Aorta (tissue), 5 donors: ENCODE measurements around the gene ACTG2. TPM values are rescaled to one million over a fixed set of nuclear protein-coding genes. Genes with fewer than 3 reads are reported as not detected.

Experiments used
- ATAC-seq: fragments of 200-7000 bp; cut with Tn5 transposase; one replicate; pipeline ENCODE4 v1.9.1; 2022; ENCODE audit warnings: moderate library complexity; ENCODE audit not compliant: low FRiP score
- DNase-seq, 2 donors: peaks; one replicate each; pipeline ENCODE4 v3.0.0-alpha.2; 2020
- H3K27ac ChIP-seq, 2 donors: one replicate each; pipeline ENCODE4 v1.5.1; 2013; ENCODE audit warnings: low read length in 2 of 2, mild to moderate bottlenecking in 2 of 2, moderate library complexity in 2 of 2, control low read depth in 1 of 2, inconsistent platforms in 1 of 2, low read depth in 1 of 2
- H3K27me3 ChIP-seq, 2 donors: one replicate each; pipeline ENCODE4 v1.6.1; 2013; ENCODE audit warnings: control low read depth in 1 of 2, low read length in 1 of 2, mild to moderate bottlenecking in 1 of 2, moderate library complexity in 1 of 2; ENCODE audit not compliant: insufficient read depth in 2 of 2, control insufficient read depth in 1 of 2
- H3K36me3 ChIP-seq, 2 donors: one replicate each; pipeline ENCODE4 v1.6.1; 2013; ENCODE audit warnings: control low read depth in 1 of 2, low read length in 1 of 2, mild to moderate bottlenecking in 1 of 2; ENCODE audit not compliant: insufficient read depth in 2 of 2, control insufficient read depth in 1 of 2
- H3K4me1 ChIP-seq, 2 donors: one replicate each; pipeline ENCODE4 v1.6.1; 2013; ENCODE audit warnings: low read length in 2 of 2, control low read depth in 1 of 2, mild to moderate bottlenecking in 1 of 2, moderate library complexity in 1 of 2; ENCODE audit not compliant: insufficient read depth in 2 of 2, control insufficient read depth in 1 of 2
- H3K4me3 ChIP-seq, 2 donors: one replicate each; pipeline ENCODE4 v1.5.1; 2013; ENCODE audit warnings: low read length in 2 of 2, control low read depth in 1 of 2, mild to moderate bottlenecking in 1 of 2
- H3K9me3 ChIP-seq: one replicate; pipeline ENCODE4 v1.6.1; 2013; ENCODE audit warnings: mild to moderate bottlenecking, low read length; ENCODE audit not compliant: control insufficient read depth
- WGBS, 2 donors: extraction: QIAGEN DNeasy Blood & Tissue Kit; methylation state at CpG; one replicate each; pipeline ENCODE4 v1.1.7; 2013; 5-methylcytosine and 5-hydroxymethylcytosine counted together
- intact Hi-C, 2 donors: fragments of 100-400 bp; cut with DNase I; formaldehyde crosslinking; loops; one replicate each; pipeline versions ENCODE4 v1.14.2 to v1.15.0; 2022
- polyA plus RNA-seq, 2 donors: library from polyadenylated mRNA; stranded (reverse); fragments of 200-250 nt; gene quantifications; one replicate each; pipeline ENCODE4 v1.2.3, GENCODE V29; 2013
- total RNA-seq, 2 donors: library from RNA; stranded (reverse); fragmentation: NEBNext Ultra II Directional; extraction: Animal tissue kit (Norgen Biotek cat#: 25700); gene quantifications; one replicate each; pipeline ENCODE4 v1.2.1, GENCODE V29; 2021
- donor health status: healthy with polysubstance abuse.
- donor health status: Bipolar disorder and iron deficiency.
- donor health status: DM: no; HTN: no; CAD: no.
- donor health status: DM: no; HTN: no; CAD: no.
- donor health status: DM: yes; HTN: yes; CAD: no.

Gene ACTG2
- total and polyA plus RNA-seq, 4 donors, result 119 to 1,843 (median 359) TPM

GRCh38 chr2:73942664-73943063 is 49.9 kb downstream of the ACTG2 start:
- 25 to 27% methylated on average over 2 of the region's 2 CpGs for WGBS, 2 donors
- H3K4me3 ChIP-seq, result no peak overlapping the region
- DNase-seq (no peak), ATAC-seq (no peak)
- H3K4me1 ChIP-seq, result no peaks in the 10 kb centered on the region
- peaks cover 0 to 2% of the 10 kb centered on the region in 2 donors for H3K36me3 ChIP-seq
- H3K27me3 ChIP-seq, result no peaks in the 10 kb centered on the region
- no peak overlapping the region for H3K27ac ChIP-seq
- intact Hi-C loops, result no loop called here
- no peaks in the 10 kb centered on the region for H3K9me3 ChIP-seq

GRCh38 chr2:73944714-73945113 is 51.9 kb downstream of the ACTG2 start:
- Histone ChIP-seq H3K4me3 (no peak overlapping the region), H3K4me1 (no peaks in the 10 kb centered on the region), H3K27ac (no peak overlapping the region), H3K36me3 (peaks cover 2 to 6% of the 10 kb centered on the region in 2 donors), H3K9me3 (no peaks in the 10 kb centered on the region), H3K27me3 (no peaks in the 10 kb centered on the region)
- ATAC-seq (no peak), DNase-seq (no peak)
- intact Hi-C loops, result no loop called here
- WGBS, 2 donors, result 91 to 92% methylated on average over 4 of the region's 4 CpGs

GRCh38 chr2:73946215-73946614 is 53.4 kb downstream of the ACTG2 start:
- no peaks in the 10 kb centered on the region for H3K9me3 ChIP-seq
- DNase-seq (no peak), ATAC-seq (no peak)
- no peaks in the 10 kb centered on the region for H3K27me3 ChIP-seq
- no peaks in the 10 kb centered on the region for H3K4me1 ChIP-seq
- intact Hi-C loops, result no loop called here
- no peak overlapping the region for H3K4me3 ChIP-seq
- no peak overlapping the region for H3K27ac ChIP-seq
- 67 to 75% methylated on average over 1 of the region's 1 CpG for WGBS, 2 donors
- peaks cover 6 to 10% of the 10 kb centered on the region in 2 donors for H3K36me3 ChIP-seq

- no peaks in the 10 kb centered on the region for H3K27me3 ChIP-seq
- H3K27ac ChIP-seq, result no peak overlapping the region
- H3K4me1 ChIP-seq, result no peaks in the 10 kb centered on the region
- no peaks in the 10 kb centered on the region for H3K9me3 ChIP-seq
- DNase-seq (no peak), ATAC-seq (no peak)
- no peak overlapping the region for H3K4me3 ChIP-seq
- intact Hi-C loops, result no loop called here
- H3K36me3 ChIP-seq, result peaks cover 8 to 12% of the 10 kb centered on the region in 2 donors
- 33 to 40% methylated on average over 3 of the region's 3 CpGs for WGBS, 2 donors
These were observed 53.9 kb downstream of the ACTG2 start for GRCh38 chr2:73946666-73947065.

- H3K36me3 ChIP-seq, result peaks cover 8 to 13% of the 10 kb centered on the region in 2 donors
- H3K27me3 ChIP-seq, result no peaks in the 10 kb centered on the region
- intact Hi-C loops, result no loop called here
- no peak for ATAC-seq
- DNase-seq, result no peak
- H3K9me3 ChIP-seq, result no peaks in the 10 kb centered on the region
- H3K27ac ChIP-seq, result no peak overlapping the region
- no peaks in the 10 kb centered on the region for H3K4me1 ChIP-seq
- no peak overlapping the region for H3K4me3 ChIP-seq
- 78 to 83% methylated on average over 5 of the region's 5 CpGs for WGBS, 2 donors
These were observed 54.7 kb downstream of the ACTG2 start for GRCh38 chr2:73947412-73948018.

GRCh38 chr2:73949802-73950201 is 57.0 kb downstream of the ACTG2 start:
- ATAC-seq (no peak), DNase-seq (no peak)
- H3K27ac ChIP-seq, result no peak overlapping the region
- H3K4me1 ChIP-seq, result no peaks in the 10 kb centered on the region
- no peak overlapping the region for H3K4me3 ChIP-seq
- no peaks in the 10 kb centered on the region for H3K27me3 ChIP-seq
- H3K36me3 ChIP-seq, result peaks cover 11 to 16% of the 10 kb centered on the region in 2 donors
- intact Hi-C loops, result no loop called here
- H3K9me3 ChIP-seq, result no peaks in the 10 kb centered on the region

GRCh38 chr2:73952499-73953446 is 60.0 kb downstream of the ACTG2 start:
- H3K27ac ChIP-seq, result no peak overlapping the region
- H3K36me3 ChIP-seq, result peaks cover 16% of the 10 kb centered on the region in 2 donors
- no peaks in the 10 kb centered on the region for H3K9me3 ChIP-seq
- WGBS, 2 donors, result 78 to 83% methylated on average over 12 of the region's 12 CpGs
- intact Hi-C loops, result no loop called here
- no peaks in the 10 kb centered on the region for H3K27me3 ChIP-seq
- DNase-seq (peak in 1 of 2 donors; percentile 70), ATAC-seq (no peak)
- H3K4me3 ChIP-seq, result no peak overlapping the region
- no peaks in the 10 kb centered on the region for H3K4me1 ChIP-seq

- DNase-seq (no peak), ATAC-seq (no peak)
- Histone ChIP-seq H3K36me3 (peaks cover 9 to 12% of the 10 kb centered on the region in 2 donors), H3K27me3 (no peaks in the 10 kb centered on the region), H3K4me1 (no peaks in the 10 kb centered on the region), H3K4me3 (no peak overlapping the region), H3K27ac (no peak overlapping the region), H3K9me3 (no peaks in the 10 kb centered on the region)
- intact Hi-C loops, result no loop called here
- 93 to 94% methylated on average over 5 of the region's 5 CpGs for WGBS, 2 donors
These were observed 63.5 kb downstream of the ACTG2 start for GRCh38 chr2:73956218-73956865.
